SK-N-SH treated with all-trans-retinoic acid at 6 μM for 48 hours (cell line): ENCODE data around the gene EMC1.

Experiments
- ATAC-seq: fragments of 200-7000 bp; cut with Tn5 transposase; 3 replicates; pipeline ENCODE4 v1.9.1; 2020; ENCODE audit warnings: mild to moderate bottlenecking, moderate library complexity
- ARNTL ChIP-seq: fragments of 450-650 bp; formaldehyde crosslinking; IDR thresholded peaks from 2 replicates; pipeline ENCODE4 v1.5.0; 2020; ENCODE audit warnings: low read depth, mild to moderate bottlenecking, moderate library complexity, borderline replicate concordance
- BACH2 ChIP-seq: fragments of 250-450 bp; sonication (Bioruptor Pico); IDR thresholded peaks from 2 replicates; pipeline ENCODE4 v1.9.0; 2021; ENCODE audit warnings: mild to moderate bottlenecking, borderline replicate concordance
- CSDC2 ChIP-seq: fragments of 250-450 bp; sonication (Bioruptor Pico); IDR thresholded peaks from 2 replicates; pipeline ENCODE4 v1.5.0; 2020; ENCODE audit warnings: mild to moderate bottlenecking, moderate library complexity
- ESRRG ChIP-seq: fragments of 250-450 bp; sonication (Bioruptor Pico); IDR thresholded peaks from 2 replicates; pipeline ENCODE4 v1.6.1; 2021; ENCODE audit warnings: mild to moderate bottlenecking
- GLIS3 ChIP-seq: fragments of 250-450 bp; sonication (Bioruptor Pico); IDR thresholded peaks from 2 replicates; pipeline ENCODE4 v1.5.0; 2020; ENCODE audit warnings: mild to moderate bottlenecking, moderate library complexity
- OSR1 ChIP-seq: fragments of 250-450 bp; sonication (Bioruptor Pico); IDR thresholded peaks from 2 replicates; pipeline ENCODE4 v1.8.0; 2022; ENCODE audit warnings: moderate library complexity, mild to moderate bottlenecking, inconsistent platforms
- RARB ChIP-seq: fragments of 250-450 bp; sonication (Bioruptor Pico); IDR thresholded peaks from 2 replicates; pipeline ENCODE4 v1.8.0; 2021; ENCODE audit warnings: mild to moderate bottlenecking, moderate library complexity
- SNAI2 ChIP-seq: fragments of 250-450 bp; sonication (Bioruptor Pico); IDR thresholded peaks from 2 replicates; pipeline ENCODE4 v1.5.0; 2020; ENCODE audit warnings: mild to moderate bottlenecking, moderate library complexity
- TCF4 ChIP-seq: fragments of 250-450 bp; sonication (Bioruptor Pico); IDR thresholded peaks from 2 replicates; pipeline ENCODE4 v1.8.0; 2021; ENCODE audit warnings: mild to moderate bottlenecking, moderate library complexity, borderline replicate concordance
- TOX ChIP-seq: fragments of 250-450 bp; sonication (Bioruptor Pico); IDR thresholded peaks from 2 replicates; pipeline ENCODE4 v1.8.0; 2021; ENCODE audit warnings: mild to moderate bottlenecking, moderate library complexity, borderline replicate concordance
- ZC3H10 ChIP-seq: fragments of 250-450 bp; sonication (Bioruptor Pico); IDR thresholded peaks from 2 replicates; pipeline ENCODE4 v1.5.1; 2021; ENCODE audit warnings: mild to moderate bottlenecking, moderate library complexity
- ZFP3 ChIP-seq: fragments of 250-450 bp; sonication (Bioruptor Pico); IDR thresholded peaks from 2 replicates; pipeline ENCODE4 v1.5.0; 2020; ENCODE audit warnings: mild to moderate bottlenecking, moderate library complexity
- ZFP30 ChIP-seq: fragments of 450-650 bp; formaldehyde crosslinking; IDR thresholded peaks from 2 replicates; pipeline ENCODE4 v1.5.0; 2022; ENCODE audit warnings: mild to moderate bottlenecking, moderate library complexity
- ZNF70 ChIP-seq: fragments of 450-650 bp; formaldehyde crosslinking; IDR thresholded peaks from 2 replicates; pipeline ENCODE4 v1.5.0; 2020; ENCODE audit warnings: mild to moderate bottlenecking, moderate library complexity
- TF ChIP-seq, protein P1 (sequence below): fragments of 250-450 bp; sonication (Bioruptor Pico); IDR thresholded peaks from 2 replicates; pipeline ENCODE4 v1.5.1; 2021; ENCODE audit warnings: mild to moderate bottlenecking, moderate library complexity
- TF ChIP-seq, protein P2 (sequence below): fragments of 250-450 bp; sonication (Bioruptor Pico); IDR thresholded peaks from 2 replicates; pipeline ENCODE4 v1.8.0; 2021; ENCODE audit warnings: low read depth, mild to moderate bottlenecking, moderate library complexity, borderline replicate concordance
- TF ChIP-seq, protein P3 (sequence below): fragments of 250-450 bp; sonication (Bioruptor Pico); IDR thresholded peaks from 2 replicates; pipeline ENCODE4 v1.5.0; 2020; ENCODE audit warnings: mild to moderate bottlenecking, moderate library complexity
- TF ChIP-seq, protein P4 (sequence below): fragments of 250-450 bp; sonication (Bioruptor Pico); IDR thresholded peaks from 2 replicates; pipeline ENCODE4 v1.8.0; 2020; ENCODE audit warnings: mild to moderate bottlenecking, moderate library complexity, borderline replicate concordance

The EMC1 gene

DNA sequence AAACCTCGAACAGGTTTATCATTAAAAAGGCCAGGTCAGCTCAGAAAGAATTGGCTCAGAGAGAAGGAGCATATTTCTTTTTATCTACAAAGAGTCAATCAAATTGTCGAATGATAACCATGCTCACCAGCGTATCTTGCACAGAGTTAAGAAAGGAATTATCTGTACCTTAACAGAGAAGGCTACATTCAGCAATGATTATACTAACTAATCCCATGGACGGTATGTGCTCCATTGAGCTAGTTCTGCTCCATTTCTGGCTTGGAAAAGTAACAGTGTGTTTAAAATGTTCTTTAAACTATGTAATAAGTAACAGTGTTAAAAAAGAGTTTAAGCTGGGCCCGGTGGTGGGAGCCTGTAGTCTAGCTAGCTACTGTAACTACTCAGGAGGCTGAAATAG, 45.5 kb downstream of the EMC1 start:
- TF ChIP-seq, protein P1, sequence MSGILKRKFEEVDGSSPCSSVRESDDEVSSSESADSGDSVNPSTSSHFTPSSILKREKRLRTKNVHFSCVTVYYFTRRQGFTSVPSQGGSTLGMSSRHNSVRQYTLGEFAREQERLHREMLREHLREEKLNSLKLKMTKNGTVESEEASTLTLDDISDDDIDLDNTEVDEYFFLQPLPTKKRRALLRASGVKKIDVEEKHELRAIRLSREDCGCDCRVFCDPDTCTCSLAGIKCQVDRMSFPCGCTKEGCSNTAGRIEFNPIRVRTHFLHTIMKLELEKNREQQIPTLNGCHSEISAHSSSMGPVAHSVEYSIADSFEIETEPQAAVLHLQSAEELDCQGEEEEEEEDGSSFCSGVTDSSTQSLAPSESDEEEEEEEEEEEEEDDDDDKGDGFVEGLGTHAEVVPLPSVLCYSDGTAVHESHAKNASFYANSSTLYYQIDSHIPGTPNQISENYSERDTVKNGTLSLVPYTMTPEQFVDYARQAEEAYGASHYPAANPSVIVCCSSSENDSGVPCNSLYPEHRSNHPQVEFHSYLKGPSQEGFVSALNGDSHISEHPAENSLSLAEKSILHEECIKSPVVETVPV (CRISPR knock-in tag): no peak
- no peak for TF ChIP-seq ESRRG
- TF ChIP-seq GLIS3 (CRISPR knock-in tag): no peak
- TF ChIP-seq ZFP3: no peak
- TF ChIP-seq SNAI2 (CRISPR knock-in tag): no peak
- no peak for TF ChIP-seq OSR1 (CRISPR knock-in tag)
- TF ChIP-seq TOX (CRISPR knock-in tag): no peak
- no peak for TF ChIP-seq BACH2 (CRISPR knock-in tag)
- TF ChIP-seq, protein P2, sequence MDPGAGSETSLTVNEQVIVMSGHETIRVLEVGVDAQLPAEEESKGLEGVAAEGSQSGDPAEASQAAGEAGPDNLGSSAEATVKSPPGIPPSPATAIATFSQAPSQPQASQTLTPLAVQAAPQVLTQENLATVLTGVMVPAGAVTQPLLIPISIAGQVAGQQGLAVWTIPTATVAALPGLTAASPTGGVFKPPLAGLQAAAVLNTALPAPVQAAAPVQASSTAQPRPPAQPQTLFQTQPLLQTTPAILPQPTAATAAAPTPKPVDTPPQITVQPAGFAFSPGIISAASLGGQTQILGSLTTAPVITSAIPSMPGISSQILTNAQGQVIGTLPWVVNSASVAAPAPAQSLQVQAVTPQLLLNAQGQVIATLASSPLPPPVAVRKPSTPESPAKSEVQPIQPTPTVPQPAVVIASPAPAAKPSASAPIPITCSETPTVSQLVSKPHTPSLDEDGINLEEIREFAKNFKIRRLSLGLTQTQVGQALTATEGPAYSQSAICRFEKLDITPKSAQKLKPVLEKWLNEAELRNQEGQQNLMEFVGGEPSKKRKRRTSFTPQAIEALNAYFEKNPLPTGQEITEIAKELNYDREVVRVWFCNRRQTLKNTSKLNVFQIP (CRISPR knock-in tag): no peak
- TF ChIP-seq, protein P3, sequence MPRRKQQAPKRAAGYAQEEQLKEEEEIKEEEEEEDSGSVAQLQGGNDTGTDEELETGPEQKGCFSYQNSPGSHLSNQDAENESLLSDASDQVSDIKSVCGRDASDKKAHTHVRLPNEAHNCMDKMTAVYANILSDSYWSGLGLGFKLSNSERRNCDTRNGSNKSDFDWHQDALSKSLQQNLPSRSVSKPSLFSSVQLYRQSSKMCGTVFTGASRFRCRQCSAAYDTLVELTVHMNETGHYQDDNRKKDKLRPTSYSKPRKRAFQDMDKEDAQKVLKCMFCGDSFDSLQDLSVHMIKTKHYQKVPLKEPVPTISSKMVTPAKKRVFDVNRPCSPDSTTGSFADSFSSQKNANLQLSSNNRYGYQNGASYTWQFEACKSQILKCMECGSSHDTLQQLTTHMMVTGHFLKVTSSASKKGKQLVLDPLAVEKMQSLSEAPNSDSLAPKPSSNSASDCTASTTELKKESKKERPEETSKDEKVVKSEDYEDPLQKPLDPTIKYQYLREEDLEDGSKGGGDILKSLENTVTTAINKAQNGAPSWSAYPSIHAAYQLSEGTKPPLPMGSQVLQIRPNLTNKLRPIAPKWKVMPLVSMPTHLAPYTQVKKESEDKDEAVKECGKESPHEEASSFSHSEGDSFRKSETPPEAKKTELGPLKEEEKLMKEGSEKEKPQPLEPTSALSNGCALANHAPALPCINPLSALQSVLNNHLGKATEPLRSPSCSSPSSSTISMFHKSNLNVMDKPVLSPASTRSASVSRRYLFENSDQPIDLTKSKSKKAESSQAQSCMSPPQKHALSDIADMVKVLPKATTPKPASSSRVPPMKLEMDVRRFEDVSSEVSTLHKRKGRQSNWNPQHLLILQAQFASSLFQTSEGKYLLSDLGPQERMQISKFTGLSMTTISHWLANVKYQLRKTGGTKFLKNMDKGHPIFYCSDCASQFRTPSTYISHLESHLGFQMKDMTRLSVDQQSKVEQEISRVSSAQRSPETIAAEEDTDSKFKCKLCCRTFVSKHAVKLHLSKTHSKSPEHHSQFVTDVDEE (CRISPR knock-in tag): no peak
- no peak for TF ChIP-seq ZFP30 (CRISPR knock-in tag)
- TF ChIP-seq ARNTL: no peak
- TF ChIP-seq RARB: no peak
- TF ChIP-seq, all 23 proteins: peak for 0
- no peak for ATAC-seq

- ATAC-seq: no peak
- TF ChIP-seq ZNF70 (CRISPR knock-in tag) (no peak), ZFP3 (no peak)
These were observed 45.9 kb downstream of the EMC1 start for GRCh38 chr1:19205403-19205802.

GRCh38 chr1:19204446-19205266, 46.7 kb downstream of the EMC1 start:
- TF ChIP-seq ZFP3: no peak
- no peak for ATAC-seq

- no peak for TF ChIP-seq GLIS3 (CRISPR knock-in tag)
- peak; percentile 46; the same call in 2 of the 3 replicates for ATAC-seq
These were observed 47.9 kb downstream of the EMC1 start for GRCh38 chr1:19203440-19203839.

DNA sequence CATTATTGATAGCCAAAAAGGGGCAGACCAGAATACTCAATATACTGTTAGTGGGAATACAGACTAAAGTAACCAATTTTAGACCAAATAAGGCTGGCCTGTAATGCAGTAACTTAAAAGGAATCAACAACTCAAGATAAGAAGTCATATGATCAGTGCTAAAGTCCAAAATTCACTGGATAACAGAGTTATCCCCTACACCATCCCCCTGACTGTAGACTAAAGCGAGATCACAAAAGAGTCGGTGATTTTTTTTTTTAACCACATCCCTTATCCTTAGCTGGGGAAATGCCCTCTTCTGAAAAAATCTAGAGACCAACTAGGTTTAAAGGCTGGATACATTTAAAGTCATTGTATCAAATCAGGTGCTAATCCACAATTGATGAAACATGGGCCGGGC, 48.9 kb downstream of the EMC1 start:
- TF ChIP-seq, protein P1 (CRISPR knock-in tag): no peak
- TF ChIP-seq ZC3H10 (no peak), CSDC2 (CRISPR knock-in tag) (no peak), BACH2 (CRISPR knock-in tag) (no peak), ZNF70 (CRISPR knock-in tag) (no peak), OSR1 (CRISPR knock-in tag) (no peak), TCF4 (no peak), GLIS3 (CRISPR knock-in tag) (no peak), ESRRG (no peak)
- TF ChIP-seq, protein P2 (CRISPR knock-in tag): no peak
- TF ChIP-seq, protein P4, sequence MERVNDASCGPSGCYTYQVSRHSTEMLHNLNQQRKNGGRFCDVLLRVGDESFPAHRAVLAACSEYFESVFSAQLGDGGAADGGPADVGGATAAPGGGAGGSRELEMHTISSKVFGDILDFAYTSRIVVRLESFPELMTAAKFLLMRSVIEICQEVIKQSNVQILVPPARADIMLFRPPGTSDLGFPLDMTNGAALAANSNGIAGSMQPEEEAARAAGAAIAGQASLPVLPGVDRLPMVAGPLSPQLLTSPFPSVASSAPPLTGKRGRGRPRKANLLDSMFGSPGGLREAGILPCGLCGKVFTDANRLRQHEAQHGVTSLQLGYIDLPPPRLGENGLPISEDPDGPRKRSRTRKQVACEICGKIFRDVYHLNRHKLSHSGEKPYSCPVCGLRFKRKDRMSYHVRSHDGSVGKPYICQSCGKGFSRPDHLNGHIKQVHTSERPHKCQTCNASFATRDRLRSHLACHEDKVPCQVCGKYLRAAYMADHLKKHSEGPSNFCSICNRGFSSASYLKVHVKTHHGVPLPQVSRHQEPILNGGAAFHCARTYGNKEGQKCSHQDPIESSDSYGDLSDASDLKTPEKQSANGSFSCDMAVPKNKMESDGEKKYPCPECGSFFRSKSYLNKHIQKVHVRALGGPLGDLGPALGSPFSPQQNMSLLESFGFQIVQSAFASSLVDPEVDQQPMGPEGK (CRISPR knock-in tag): no peak
- TF ChIP-seq, all 23 proteins: peak for 0
- no peak for ATAC-seq
